Pulmonary artery endothelial cell (primary cell): ENCODE measurements around the gene NDEL1. TPM values are rescaled to one million over a fixed set of nuclear protein-coding genes. Genes with fewer than 3 reads are reported as not detected.

Experiments
- DNase-seq: peaks from one replicate; pipeline ENCODE4 v3.0.0-alpha.2; 2011; ENCODE audit warnings: low read depth, low spot score
- total RNA-seq: library from RNA; depleted of rRNA; stranded (reverse); fragments of >200 nt; gene quantifications from 2 replicates; pipeline ENCODE4 v1.2.3, GENCODE V29; 2014

NDEL1 gene
- total RNA-seq, 1 donor from 2014 or later = 33.4 TPM

GRCh38 chr17:8502126-8502525, 66.4 kb downstream of the NDEL1 start:
- no peak for DNase-seq

- no peak for DNase-seq
Observed at GRCh38 chr17:8503368-8503767, 67.7 kb downstream of the NDEL1 start.

GRCh38 chr17:8503807-8504206, 68.1 kb downstream of the NDEL1 start:
- DNase-seq = no peak

- no peak for DNase-seq
Observed at GRCh38 chr17:8504460-8505207, 69.0 kb downstream of the NDEL1 start.

GRCh38 chr17:8506145-8506544, 70.5 kb downstream of the NDEL1 start:
- no peak for DNase-seq

- no peak for DNase-seq
Observed at GRCh38 chr17:8514801-8515200, 79.1 kb downstream of the NDEL1 start.

Other genes starting within 250 kb of the NDEL1 start
- 9.6 and 13.4 TPM in 2 replicates for gene BORCS6, start 245.7 kb upstream of the NDEL1 start, total RNA-seq
- gene AURKB, start 225.3 kb upstream of the NDEL1 start, total RNA-seq = 34.4 and 60.2 TPM in 2 replicates
- gene CTC1, start 187.8 kb upstream of the NDEL1 start, total RNA-seq = 5.5 and 10.6 TPM in 2 replicates
- gene PFAS, start 186.6 kb upstream of the NDEL1 start, total RNA-seq = 40.7 and 52.3 TPM in 2 replicates
- gene RANGRF, start 147.2 kb upstream of the NDEL1 start, total RNA-seq = 17.1 and 17.6 TPM in 2 replicates
- gene SLC25A35, start 140.5 kb upstream of the NDEL1 start, total RNA-seq = 0.67 and 1.1 TPM in 2 replicates
- 12.7 and 17.9 TPM in 2 replicates for gene ARHGEF15, start 125.6 kb upstream of the NDEL1 start, total RNA-seq
- gene ODF4, start 96.0 kb upstream of the NDEL1 start, total RNA-seq = not detected in 2 replicates
- gene RPL26, start 52.7 kb upstream of the NDEL1 start, total RNA-seq = 3,304 and 3,763 TPM in 2 replicates
- not detected in 2 replicates for gene RNF222, start 38.1 kb upstream of the NDEL1 start, total RNA-seq
- 122 and 142 TPM in 2 replicates for gene MYH10, start 194.8 kb downstream of the NDEL1 start, total RNA-seq